HL-60/S4 (cell line): ENCODE data around the gene OLR1.
"Not testable (repeated sequence)": the region's sequence is repeated elsewhere in the genome, so short reads cannot be mapped to it uniquely, and the experiment has no call there.

Experiments used
- in situ Hi-C: fragments of 300-500 bp; cut with MboI; formaldehyde crosslinking; loops from 2 replicates; pipeline ENCODE4 v1.14.3; 2022; ENCODE audit warnings: low sequenced_read_pairs

OLR1 gene

DNA sequence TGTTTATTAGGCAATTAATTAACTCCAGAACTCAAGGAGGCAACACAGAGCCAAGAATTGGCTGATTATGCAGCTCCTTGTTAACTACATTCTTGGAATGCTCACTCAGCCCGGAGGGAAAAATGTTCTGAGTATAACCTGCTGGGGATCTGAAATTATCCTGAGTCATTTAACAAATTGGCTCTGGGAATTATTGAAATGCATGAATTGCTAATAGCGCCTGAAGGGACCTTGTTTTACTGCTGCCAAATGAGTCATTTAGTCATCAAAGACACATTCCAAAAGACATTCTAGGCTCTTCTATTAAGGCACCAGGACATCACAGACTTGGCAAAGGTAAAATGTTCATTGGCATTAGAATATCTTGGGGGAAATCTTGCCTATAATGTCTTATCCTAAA is 19.9 kb upstream of the OLR1 start:
- in situ Hi-C loops = no loop called here

DNA sequence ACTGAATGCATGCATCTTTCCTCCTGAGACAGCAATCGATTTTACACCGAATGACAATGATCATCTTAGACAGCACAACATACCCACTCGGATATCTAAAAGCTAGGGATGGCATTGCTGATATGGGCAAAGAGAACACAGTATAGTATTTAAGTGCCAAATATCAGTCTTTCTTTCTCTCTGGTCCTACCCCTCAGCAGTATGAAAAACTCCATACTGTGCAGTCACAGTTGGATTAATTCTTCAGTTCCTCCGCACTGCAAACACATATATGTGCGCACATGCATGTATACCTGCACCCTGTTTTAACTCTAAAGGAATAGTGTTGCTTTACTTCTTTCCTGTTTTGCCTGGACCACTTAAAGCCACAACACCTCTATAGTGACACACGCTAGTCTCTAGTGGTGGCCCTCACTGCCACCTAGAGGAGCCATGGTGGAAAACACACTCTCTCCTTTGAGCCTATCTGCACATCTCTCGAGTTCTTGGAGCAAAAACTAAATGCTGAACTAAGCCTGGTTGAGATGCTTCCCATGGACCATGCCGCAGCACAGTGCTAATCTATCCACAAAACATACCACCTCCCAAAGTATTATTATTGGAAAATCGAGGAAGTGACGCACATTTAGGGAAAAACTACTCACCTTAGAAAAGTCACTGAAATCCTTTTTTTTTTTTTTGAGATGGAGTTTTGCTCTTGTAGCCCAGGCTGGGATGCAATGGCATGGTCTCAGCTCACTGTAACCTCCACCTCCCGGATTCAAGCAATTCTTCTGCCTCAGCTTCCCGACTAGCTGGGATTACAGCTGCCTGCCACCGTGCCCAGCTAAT is 18.8 kb upstream of the OLR1 start:
- in situ Hi-C loops = no loop called here

DNA sequence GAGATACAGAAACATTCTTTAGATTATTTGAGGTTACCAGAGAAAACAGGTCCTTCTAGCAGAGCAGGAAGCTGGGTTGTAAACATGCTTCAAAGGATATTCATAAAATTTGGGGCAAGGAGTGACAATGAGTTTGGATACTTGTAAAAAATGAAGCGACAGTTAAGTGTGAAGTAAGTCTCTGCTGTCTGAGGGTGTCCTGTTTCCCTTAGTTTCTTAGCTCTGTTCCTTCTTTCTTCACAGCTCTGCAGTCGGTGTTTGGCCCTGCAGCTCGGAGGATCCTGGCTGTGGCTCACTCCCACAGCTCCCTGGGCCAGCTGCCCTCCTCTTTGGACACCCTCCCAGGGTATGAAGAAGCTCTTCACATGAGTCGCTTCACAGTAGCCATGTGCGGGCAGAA is 17.7 kb upstream of the OLR1 start:
- in situ Hi-C loops = no loop called here

DNA sequence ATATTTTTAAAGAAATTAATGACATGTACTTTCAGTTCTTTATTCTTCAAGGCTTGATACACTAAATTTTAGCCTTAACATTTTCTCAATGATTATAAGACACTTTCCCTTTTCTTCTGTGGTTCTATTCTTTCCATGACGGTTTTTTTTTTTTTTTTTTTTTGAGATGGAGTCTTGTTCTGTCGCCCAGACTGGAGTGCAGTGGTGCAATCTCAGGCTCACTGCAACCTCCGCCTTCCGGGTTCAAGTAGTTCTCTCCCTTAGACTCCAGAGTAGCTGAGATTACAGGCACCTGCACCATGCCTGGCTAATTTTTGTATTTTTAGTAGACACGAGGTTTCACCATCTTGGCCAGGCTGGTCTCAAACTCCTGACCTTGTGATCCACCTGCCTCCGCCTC is 15.0 kb upstream of the OLR1 start:
- in situ Hi-C loops = not testable (repeated sequence)

DNA sequence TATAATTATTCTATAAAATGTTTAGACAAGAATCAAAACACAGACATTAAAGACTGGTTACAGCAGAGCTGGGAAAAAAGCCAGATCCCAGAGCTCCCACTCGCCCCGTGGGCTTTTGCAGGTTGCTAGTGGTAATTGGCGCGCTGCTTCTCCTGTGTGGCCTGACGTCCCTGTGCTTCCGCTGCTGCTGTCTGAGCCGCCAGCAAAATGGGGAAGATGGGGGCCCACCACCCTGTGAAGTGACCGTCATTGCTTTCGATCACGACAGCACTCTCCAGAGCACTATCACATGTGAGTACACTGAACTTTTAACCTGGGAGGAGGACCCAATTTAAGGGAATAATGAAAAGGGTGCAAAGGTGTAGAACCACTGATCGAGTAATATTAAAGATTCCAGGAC is 14.4 kb upstream of the OLR1 start:
- in situ Hi-C loops = no loop called here

DNA sequence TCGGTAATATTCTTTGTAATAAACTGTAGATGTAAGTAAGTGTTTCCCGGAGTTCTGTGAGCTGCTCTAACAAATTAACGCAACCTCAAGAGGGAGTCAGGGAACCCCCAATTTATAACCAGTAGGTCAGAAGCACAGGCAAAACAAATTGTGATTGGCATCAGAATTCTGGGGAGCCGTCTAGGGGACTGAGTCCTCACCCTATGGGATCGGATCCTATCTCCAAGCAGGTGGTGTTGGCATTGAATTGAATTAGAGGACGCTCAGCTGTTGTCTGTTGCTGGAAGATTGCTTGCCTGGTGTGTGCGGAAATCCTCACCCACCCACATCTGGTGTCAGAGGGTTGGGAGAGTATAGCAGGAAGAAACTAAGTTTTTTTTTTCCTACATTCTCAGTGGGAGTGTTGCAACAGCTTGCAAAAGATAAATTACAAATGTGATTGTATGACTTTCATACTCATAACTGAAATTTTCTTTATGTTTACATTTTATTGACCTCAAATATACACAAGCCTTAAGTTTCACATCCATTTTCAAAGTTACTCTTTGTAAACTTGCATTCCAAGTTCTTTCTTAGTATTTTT is 12.4 kb upstream of the OLR1 start:
- in situ Hi-C loops = no loop called here

DNA sequence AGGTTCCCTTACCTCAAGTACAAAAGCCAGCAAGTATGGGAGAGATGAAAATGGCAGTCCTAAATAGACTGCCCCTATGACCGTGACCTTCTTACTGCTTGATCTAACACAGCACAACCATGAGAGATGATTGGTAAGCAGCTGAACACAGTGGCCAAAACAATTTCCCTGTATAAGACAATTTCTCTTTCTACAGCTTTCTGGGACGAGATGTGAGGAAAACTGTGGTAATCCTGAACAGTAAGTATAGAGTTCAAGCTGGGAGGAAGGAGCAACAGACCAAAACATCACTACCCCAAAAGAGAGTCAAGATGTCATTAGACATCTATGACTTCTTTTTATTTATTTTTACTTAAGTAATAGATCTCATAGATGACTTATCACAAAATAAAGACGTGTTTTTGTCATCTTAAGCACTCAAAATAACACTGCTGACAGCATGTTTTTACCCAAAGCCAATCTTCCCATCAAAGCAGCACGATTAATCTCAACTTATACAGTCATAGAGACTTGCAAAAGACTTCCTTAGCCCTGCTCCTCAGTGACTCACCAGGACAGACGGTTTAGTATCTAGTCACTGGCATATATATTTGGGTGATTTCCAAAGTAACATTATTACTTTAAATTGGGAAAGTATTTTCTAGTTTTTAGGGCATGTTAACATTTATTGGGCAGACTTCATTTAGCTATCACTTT is 10.6 kb upstream of the OLR1 start:
- in situ Hi-C loops = no loop called here

DNA sequence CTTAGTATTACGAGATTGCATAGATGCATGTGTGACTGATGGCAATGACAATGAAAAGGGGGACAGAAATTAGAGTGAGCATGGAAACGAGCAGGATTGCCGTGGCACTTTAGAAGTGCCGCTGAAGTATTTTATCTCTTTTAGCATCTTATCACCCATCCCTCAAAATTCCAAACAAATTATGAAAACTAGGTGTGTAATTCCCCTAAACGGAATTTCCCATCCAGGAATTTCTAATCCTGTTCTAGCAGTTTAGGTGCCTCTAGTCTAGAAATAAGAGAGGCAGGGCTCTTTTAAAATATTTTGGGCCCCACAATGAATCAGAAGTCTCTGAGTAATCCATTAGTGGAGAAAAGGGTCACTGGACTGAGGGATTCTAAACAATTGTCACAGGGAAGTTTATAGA is 7.8 kb upstream of the OLR1 start:
- in situ Hi-C loops = no loop called here

DNA sequence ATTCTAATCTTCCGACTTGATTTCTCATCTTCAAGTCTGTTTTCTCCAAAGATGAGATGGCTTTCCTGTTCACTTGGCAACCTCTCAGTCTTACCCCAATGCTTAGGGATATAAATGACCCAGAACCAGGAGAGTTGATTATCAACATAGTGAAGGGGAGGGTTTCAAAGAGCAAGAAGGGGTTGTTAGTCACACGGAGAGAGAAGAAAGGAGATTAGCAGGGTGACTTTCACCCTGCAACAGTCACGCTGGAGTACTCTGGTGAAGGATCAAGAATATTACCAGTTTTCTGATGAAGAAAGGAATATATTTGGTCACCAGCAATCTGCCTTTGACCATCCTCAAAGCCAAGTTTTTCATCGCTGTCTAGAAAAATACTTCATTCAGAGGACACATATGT is 6.9 kb upstream of the OLR1 start, which contains the start of gene TMEM52B:
Gene TMEM52B (plus strand): TSS at position 212 of the 400 bp plus-strand sequence. CDS start 543 bp downstream, outside the sequence.
- in situ Hi-C loops = no loop called here

DNA sequence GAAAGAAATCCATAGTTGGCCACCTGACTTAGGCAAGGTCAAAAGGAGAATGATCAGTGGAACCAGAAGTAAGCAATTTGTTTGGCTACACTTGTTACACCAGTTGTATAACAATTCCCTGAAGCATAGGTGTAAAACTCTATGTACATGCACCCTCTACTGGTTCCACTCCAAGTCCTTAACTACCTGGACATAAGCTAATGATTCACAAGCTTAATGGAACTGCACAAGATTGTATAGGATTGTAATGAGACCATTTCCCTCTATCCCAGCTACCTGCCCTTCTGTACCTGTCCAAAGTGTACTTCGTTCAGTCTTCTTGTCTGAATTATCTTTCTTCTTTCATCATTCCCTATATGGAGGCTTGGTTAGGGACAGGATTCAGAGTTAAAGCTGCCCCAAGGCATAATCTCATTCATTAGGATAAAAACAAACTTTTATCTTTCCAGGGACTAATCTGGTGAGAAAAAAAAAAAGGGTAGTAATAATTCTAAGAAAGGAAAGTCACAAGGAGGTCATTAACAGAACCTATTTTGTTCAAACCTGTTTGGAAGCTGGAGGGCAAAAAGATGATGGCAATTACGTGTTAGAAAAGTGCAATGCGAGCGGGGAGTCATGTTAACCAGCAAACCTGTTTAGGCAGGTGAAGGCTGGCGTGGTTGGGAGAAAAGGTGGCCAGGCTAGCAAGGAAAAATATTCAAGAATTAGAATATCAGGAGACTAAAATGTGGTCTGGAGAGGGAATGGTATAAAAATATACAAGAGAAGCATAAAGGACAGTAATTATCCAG is 4.1 kb upstream of the OLR1 start:
- in situ Hi-C loops = no loop called here

DNA sequence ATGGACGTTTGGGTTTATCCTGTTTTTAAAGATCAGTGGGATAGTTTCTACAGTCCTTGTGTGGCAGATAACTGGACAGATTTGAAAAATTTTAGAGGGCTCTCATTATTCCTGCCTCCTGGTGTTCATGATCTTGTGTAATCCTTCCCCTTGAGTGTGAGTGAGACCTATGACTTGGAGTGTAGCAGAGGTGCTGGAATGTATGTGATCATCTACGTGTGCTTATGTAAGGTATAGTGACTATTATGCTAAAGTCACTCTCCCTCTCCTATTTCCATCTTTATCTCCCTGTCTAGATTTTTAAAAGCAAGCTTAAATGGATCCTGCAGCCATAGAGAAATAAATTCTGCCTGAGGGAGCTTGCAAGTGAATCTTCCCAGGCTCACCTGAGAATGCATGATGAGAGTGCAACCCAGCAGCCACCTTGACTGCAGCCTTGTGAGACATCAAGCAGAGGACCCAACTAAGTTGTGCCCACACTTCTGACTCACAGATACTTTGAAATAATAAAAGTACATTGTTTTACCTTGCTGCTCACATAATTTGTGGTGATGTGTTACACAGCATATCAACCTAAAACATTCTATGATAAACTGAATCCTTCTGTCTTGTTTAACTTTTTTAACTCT is 3.2 kb upstream of the OLR1 start:
- in situ Hi-C loops = no loop called here

DNA sequence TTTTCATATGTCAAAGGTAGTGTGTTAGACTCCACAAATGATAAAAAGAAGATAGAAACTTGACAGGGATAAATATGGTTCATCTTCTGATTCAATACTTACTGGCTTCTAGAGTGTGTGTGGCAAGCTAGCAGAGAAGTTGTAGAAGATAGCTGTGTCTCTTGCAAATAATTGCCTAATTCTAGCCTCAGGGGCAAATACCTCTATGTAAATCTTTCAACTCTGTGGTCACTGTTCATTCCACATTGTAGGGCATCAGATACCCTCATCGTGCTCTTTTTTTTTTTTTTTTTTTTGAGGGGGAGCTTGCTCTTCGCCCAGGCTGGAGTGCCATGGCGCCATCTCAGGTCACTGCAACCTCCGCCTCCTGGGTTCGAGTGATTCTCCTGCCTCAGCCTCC is 1.7 kb downstream of the OLR1 start:
- in situ Hi-C loops = no loop called here

DNA sequence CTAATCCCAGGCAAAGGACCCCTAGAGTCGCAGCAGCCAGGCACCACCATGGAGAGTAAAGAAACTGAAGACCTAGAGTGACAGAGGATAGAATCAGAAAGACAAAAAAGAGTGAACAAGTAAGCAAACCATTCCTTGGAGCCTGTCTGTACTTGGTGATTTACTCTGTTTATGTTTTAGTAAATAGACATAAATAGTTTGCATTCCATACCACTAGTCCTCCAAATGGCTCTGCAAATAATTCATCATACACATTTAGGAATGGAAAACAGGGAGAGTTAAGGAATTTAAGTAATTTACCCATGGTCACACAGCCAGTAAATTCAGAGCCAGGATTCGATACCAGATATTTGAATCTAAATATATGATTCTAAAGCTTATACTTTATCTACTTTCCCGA is 2.8 kb downstream of the OLR1 start:
- in situ Hi-C loops = no loop called here

DNA sequence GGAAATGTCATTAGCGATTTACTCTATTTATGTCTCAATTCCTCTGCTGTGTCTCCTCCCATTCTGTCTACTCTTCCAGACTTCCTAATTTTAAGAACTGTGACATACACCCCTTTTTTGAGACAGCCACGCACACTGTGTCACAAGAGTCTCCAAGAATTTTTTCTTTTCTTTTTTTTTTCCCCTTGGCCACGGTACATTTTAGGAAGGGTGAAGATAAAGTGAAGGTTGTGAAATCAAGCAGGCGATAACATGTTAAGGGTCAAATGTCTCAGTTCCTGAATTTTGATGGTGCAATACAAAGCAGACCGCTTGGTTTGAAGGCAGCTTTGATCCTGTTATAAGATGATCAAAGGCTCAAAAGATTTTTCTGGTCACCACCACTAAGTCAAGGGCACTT is 4.3 kb downstream of the OLR1 start:
- in situ Hi-C loops = no loop called here

DNA sequence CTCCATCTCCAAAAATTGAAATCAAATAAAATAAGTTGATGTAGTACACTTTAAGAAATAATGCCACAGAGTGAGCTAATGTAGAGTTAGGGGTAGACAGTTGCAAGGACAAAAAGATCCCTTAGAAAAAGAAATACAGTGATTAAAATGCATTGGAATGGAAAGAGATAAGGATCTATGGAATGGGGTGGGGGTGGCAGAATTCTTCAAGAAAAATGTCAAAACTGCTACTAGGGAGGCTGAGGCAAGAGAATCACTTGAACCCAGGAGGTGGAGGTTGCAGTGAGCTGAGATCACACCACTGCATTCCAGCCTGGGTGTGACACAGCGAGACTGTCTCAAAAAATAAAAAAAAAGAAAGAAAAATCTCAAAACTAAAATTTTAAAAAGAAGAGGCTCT is 6.5 kb downstream of the OLR1 start:
- in situ Hi-C loops = no loop called here

DNA sequence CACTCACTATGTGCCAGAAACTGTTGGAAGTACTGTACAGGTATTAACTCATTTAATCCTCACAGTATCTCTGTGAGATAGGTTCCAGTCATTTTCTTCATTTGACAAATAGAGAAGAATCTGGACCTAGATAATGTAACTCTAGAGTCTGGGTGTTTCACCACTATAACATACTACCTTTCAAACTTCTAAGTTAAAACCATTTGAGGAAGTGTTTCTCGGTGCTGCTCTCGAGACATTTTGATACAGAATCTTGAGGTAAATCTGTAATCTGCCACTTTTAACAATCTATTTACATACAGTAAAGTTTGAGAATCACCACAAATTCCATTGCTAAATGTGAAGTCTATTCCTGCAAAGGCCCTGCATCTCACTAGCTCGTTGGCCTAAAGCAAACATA is 8.8 kb downstream of the OLR1 start:
- in situ Hi-C loops = no loop called here

DNA sequence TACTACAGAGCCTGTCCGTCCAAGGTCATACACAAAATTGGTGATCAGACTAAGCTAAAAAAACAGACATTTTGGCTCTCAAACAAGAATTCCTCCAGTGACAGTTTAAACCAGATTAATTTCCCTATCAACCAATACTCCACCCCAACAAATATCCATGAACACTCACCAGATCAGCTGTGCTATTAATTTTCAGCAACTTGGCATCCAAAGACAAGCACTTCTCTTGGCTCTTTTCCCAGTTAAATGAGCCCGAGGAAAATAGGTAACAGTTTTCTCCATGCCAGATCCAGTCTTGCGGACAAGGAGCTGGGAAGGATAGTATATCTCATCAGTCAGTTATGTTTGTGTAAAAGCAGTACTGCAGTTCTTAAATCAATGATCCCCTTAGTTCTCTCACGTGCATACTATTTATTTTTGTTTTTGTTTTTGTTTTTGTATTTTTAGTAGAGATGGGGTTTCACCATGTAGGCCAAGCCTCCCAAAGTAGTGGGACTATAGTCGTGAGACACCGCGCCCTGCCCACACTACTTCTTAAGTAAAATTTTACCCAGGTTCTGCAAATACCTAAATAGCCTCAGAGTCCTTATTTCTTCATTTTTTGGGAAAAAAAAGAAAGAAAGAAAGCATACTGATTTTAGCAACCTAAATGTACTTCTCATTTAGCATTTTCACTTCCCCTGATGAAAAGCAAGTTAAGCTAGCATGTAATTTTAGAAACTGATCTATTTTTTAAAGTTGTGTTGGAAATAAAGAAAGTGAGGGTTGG is 11.1 kb downstream of the OLR1 start:
- in situ Hi-C loops = no loop called here

DNA sequence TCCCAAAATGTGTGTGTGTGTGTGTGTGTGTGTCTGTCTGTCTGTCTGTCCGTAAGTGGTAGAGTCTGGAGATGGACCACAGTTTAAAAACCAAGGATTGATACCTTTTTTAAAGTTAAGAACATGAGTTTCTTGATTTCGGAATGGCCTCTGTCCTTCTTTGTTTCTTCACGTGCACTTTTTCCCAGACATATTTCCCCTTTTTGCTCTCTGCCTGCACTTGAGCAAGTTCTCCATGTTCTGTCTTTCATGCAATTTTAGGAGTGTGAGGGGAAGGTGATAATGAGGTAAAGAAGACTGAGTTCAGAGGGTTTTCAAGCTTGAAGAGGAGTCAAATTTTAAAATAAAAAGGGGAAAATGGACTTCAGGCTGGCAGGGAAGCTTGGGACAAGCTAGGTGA is 12.7 kb downstream of the OLR1 start:
- in situ Hi-C loops = no loop called here

DNA sequence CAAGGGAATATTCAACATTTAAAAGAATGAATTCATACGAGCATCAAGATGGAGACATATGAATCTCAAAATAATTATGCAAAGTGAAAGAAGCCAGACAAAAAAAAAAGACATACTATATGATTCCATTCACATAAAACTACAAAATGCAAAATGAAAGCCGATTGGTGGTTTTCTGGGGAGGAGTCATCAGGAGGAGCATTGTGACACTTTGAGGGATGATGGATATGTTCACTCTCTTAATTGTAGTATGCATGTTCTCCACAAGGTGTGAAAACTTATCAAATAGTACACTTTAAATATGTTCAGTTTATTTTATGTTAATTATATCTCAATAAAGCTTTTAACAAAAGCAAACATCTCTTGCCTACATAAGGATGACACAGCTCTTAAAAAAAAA is 13.5 kb downstream of the OLR1 start:
- in situ Hi-C loops = no loop called here

DNA sequence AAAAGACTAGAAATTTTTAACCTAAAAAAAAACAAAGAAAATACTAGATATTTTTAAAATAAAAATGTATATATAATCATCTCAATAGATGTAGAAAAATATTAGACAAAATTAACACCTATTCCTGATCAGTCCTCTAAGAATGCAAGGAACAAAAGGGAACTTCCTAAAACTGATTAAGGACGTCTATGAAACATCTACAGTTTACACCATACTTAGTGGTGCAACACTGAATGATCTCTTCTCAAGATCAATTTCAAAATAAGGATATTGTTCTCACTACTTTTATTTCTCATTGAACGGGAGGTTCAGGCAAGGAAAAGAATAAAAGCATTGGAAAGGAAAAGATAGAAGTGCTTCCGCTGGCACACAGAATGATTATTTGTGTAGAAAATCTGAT is 16.0 kb downstream of the OLR1 start:
- in situ Hi-C loops = no loop called here
